Transverse colon (tissue), 4 donors: ENCODE data around the gene ANP32B.

Source experiments
- CTCF ChIP-seq, 5 experiments: fragments of 200-600 bp in 3 of 5; fragments of 450-650 bp in 2 of 5; sonication (generic) in 3 of 5; IDR thresholded peaks; 1 replicate in 2 of 5; 2 replicates in 3 of 5; pipeline ENCODE4 v1.5.1; 2016 to 2017; ENCODE audit warnings: antibody characterized with exemption in 5 of 5, inconsistent platforms in 3 of 5, mild to moderate bottlenecking in 2 of 5, moderate library complexity in 1 of 5
- POLR2AphosphoS5 ChIP-seq, 3 donors: sonication (generic); formaldehyde crosslinking; IDR thresholded peaks; one replicate each; pipeline ENCODE4 v1.6.1; 2016; ENCODE audit warnings: antibody characterized with exemption in 3 of 3

- TF ChIP-seq CTCF (IDR thresholded peaks at IDR 0.05), result no peak
- TF ChIP-seq POLR2AphosphoS5 (IDR thresholded peaks at IDR 0.05), result no peak
Observed at GRCh38 chr9:97983589-97984187, 547 bp downstream of the ANP32B start.
